Testis (tissue), 3 donors: ENCODE data around the gene PSMC3. TPM values are rescaled to one million over a fixed set of nuclear protein-coding genes. Genes with fewer than 3 reads are reported as not detected.

ENCODE experiments used
- DNase-seq: peaks from one replicate; pipeline ENCODE4 v3.0.0-alpha.2; 2019
- H3K27ac ChIP-seq, 2 donors: fragments of 200-600 bp; sonication (generic); one replicate each; pipeline ENCODE4 v1.5.1; 2019
- H3K27me3 ChIP-seq: fragments of 200-600 bp; sonication (generic); one replicate; pipeline ENCODE4 v1.5.1; 2019
- H3K36me3 ChIP-seq: fragments of 200-600 bp; sonication (generic); one replicate; pipeline ENCODE4 v1.5.1; 2017; ENCODE audit warnings: low read depth; ENCODE audit errors: missing control alignments
- H3K4me1 ChIP-seq: fragments of 200-600 bp; sonication (generic); one replicate; pipeline ENCODE4 v1.5.1; 2019
- H3K4me3 ChIP-seq, 2 donors: fragments of 200-600 bp; sonication (generic); one replicate each; pipeline ENCODE4 v1.5.1; 2017 to 2019
- H3K9me3 ChIP-seq: fragments of 200-600 bp; sonication (generic); one replicate; pipeline ENCODE4 v1.5.1; 2017
- POLR2A ChIP-seq: fragments of 450-650 bp; IDR thresholded peaks from one replicate; pipeline ENCODE4 v1.6.1; 2017; ENCODE audit warnings: antibody characterized with exemption, mild to moderate bottlenecking, moderate library complexity
- WGBS, 2 donors: methylation state at CpG; one replicate each; pipeline ENCODE4 v1.1.5; 2018; 5-methylcytosine and 5-hydroxymethylcytosine counted together
- intact Hi-C: fragments of 100-400 bp; cut with DNase I; formaldehyde crosslinking; loops from one replicate; pipeline ENCODE4 v1.15.1; 2023; ENCODE audit warnings: low total_unique reads
- polyA plus RNA-seq: library from polyadenylated mRNA; stranded (reverse); fragments of 350-450 nt; fragmentation: Illumina TruSeq; extraction: RNeasy Lipid Tissue Mini Kit (QIAGEN cat#74804); gene quantifications from one replicate; pipeline ENCODE4 v1.2.3, GENCODE V29; 2014; ENCODE audit warnings: low read depth, low replicate concordance; ENCODE audit not compliant: insufficient read depth
- total RNA-seq, 2 donors: library from RNA; depleted of rRNA; stranded (reverse); fragments of >200 nt; gene quantifications; one replicate each; pipeline ENCODE4 v1.2.3, GENCODE V29; 2016
- TF ChIP-seq, protein P1 (sequence below), 3 experiments: fragments of 450-650 bp in 2 of 3; fragments of 200-600 bp in 1 of 3; sonication (generic) in 1 of 3; IDR thresholded peaks; one replicate each; pipeline ENCODE4 v1.5.1; 2016 to 2019; ENCODE audit warnings: antibody characterized with exemption in 3 of 3, mild to moderate bottlenecking in 2 of 3, moderate library complexity in 1 of 3

Gene PSMC3
- total and polyA plus RNA-seq, 3 donors from 2014 or later = 98.1 to 228 (median 108) TPM

DNA sequence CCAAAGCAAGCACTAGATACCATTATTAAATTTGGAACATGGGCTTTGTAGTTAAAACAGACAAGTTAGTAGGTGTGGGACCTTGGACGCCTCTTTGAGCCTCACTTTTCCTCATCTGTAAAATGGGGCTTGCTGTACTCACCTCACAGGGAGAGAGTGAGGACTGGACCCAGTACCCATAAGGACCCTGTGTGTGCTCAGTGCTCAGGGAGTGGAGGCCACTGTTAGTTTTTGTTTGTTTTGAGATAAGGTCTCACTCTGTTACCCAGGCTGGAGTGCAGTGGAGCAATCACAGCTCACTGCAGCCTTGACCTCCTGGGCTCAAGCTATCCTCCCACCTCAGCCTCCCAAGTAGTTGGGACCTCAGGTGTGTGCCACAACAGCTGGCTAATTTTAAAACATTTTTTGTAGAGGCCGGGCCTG lies 13.8 kb upstream of the PSMC3 start:
- Histone ChIP-seq H3K27ac (no peak overlapping the region), H3K9me3 (no peaks in the 10 kb centered on the region), H3K36me3 (no peaks in the 10 kb centered on the region), H3K4me3 (no peak overlapping the region), H3K4me1 (peaks cover 7% of the 10 kb centered on the region), H3K27me3 (no peaks in the 10 kb centered on the region)
- WGBS, 2 donors = 70 to 90% methylated on average over 2 of the region's 2 CpGs
- TF ChIP-seq POLR2A = no peak
- TF ChIP-seq, protein P1, sequence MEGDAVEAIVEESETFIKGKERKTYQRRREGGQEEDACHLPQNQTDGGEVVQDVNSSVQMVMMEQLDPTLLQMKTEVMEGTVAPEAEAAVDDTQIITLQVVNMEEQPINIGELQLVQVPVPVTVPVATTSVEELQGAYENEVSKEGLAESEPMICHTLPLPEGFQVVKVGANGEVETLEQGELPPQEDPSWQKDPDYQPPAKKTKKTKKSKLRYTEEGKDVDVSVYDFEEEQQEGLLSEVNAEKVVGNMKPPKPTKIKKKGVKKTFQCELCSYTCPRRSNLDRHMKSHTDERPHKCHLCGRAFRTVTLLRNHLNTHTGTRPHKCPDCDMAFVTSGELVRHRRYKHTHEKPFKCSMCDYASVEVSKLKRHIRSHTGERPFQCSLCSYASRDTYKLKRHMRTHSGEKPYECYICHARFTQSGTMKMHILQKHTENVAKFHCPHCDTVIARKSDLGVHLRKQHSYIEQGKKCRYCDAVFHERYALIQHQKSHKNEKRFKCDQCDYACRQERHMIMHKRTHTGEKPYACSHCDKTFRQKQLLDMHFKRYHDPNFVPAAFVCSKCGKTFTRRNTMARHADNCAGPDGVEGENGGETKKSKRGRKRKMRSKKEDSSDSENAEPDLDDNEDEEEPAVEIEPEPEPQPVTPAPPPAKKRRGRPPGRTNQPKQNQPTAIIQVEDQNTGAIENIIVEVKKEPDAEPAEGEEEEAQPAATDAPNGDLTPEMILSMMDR (IDR thresholded peaks at IDR 0.05) = no peak
- DNase-seq = no peak
- intact Hi-C loops = no loop called here

DNA sequence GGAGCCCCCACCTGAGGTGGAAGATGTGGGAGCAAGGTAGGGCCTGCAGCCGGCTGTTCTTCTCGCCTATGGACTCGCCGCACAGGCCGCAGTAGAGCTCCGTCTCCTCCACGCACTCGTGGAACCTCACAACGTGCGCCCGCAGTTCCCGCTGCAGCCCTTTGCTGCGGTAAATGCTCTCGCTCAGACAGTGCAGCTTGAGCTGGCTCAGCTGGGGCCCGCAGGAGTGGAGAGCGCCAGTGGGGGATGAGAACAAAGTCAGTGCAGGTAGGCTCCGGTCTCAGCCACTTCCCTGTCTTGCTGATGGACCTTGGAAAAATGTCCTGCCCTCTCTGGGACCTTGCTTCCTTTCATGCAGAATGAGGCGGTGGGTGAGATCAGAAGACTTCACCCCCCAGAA lies 12.5 kb upstream of the PSMC3 start:
- TF ChIP-seq, protein P1 (IDR thresholded peaks at IDR 0.05) = no peak
- TF ChIP-seq POLR2A = no peak
- intact Hi-C loops = no loop called here
- WGBS, 2 donors = 95 to 97% methylated on average over 18 of the region's 18 CpGs

DNA sequence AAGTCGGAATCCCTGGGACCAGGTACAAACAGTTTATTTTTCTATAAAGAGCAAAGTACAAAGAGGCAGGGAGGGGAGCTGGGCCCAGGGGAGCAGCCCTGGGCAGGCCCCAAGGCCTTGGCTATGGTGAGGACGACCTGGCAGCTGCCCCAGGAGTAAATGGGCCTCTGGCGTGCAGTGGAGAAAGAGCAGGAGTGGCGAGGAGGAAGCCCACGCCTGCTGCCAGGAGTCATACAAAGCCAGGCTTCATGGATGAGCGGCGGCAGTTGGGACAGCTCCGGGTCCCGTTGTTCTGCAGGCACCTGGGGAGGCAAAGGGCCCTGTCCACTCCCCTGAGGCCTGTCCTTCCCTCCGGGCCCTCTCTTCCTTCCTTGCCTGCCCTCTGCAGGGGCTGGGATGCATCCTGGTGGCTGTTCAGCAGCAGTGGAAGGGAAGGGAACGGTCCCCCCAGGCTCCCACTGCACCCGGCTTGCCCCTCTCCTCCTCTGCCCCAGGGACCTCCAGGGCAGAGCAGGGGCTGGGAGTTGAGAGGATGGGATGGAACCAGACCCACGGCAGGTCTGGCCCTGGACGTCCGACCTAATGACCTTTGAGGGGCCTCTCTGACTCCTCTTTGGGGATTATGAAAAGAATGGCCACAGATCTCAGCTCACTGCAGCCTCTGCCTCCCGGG lies 11.6 kb upstream of the PSMC3 start:
- WGBS, 2 donors = 47 to 57% methylated on average over 7 to 16 of the region's 16 CpGs
- no peak overlapping the region for H3K27ac ChIP-seq
- peak; percentile 55 for DNase-seq

More for the DNA sequence above, 12.5 kb upstream of the PSMC3 start:
- DNase-seq = no peak
- Histone ChIP-seq H3K9me3 (no peaks in the 10 kb centered on the region), H3K27ac (no peak overlapping the region), H3K27me3 (no peaks in the 10 kb centered on the region), H3K4me3 (no peak overlapping the region), H3K36me3 (no peaks in the 10 kb centered on the region), H3K4me1 (peaks cover 17% of the 10 kb centered on the region)

DNA sequence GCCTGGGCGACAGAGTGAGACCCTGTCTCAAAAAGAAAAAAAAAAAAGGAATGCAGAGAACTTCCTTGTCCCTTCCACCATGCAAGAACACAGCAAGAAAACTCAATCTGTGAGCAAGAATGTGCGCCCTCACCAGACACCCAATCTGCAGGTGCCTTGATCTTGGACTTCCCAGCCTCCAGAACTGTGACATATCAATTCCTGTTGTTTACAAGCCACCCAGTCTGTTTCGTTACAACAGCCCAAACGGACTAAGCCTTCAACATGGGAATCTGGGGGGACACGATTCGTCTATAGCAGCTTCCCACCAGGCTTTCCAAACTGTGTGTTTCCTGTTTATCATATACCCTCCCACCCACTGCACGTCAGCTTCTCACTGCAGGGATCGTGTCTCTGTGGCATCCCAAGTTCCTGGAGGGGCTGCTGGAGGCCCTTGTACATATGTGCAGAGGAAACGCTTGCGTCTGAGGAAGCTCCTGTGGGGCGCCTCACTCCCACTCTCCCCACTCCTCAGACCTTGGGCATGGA lies 11.0 kb upstream of the PSMC3 start:
- TF ChIP-seq, protein P1 (IDR thresholded peaks at IDR 0.05) = no peak
- no peak for TF ChIP-seq POLR2A
- no peak overlapping the region for H3K27ac ChIP-seq
- DNase-seq = no peak
- 60 to 67% methylated on average over 9 to 11 of the region's 11 CpGs for WGBS, 2 donors
- no peaks in the 10 kb centered on the region for H3K27me3 ChIP-seq
- intact Hi-C loops = no loop called here
- H3K4me3 ChIP-seq = no peak overlapping the region
- H3K4me1 ChIP-seq = peaks cover 17% of the 10 kb centered on the region
- no peaks in the 10 kb centered on the region for H3K36me3 ChIP-seq
- no peaks in the 10 kb centered on the region for H3K9me3 ChIP-seq

More for the DNA sequence above, 11.6 kb upstream of the PSMC3 start:
- Histone ChIP-seq H3K4me1 (peaks cover 17% of the 10 kb centered on the region), H3K36me3 (no peaks in the 10 kb centered on the region), H3K9me3 (no peaks in the 10 kb centered on the region), H3K4me3 (no peak overlapping the region), H3K27me3 (no peaks in the 10 kb centered on the region)
- intact Hi-C loops = no loop called here
- no peak for TF ChIP-seq POLR2A
- TF ChIP-seq, protein P1 (IDR thresholded peaks at IDR 0.05) = no peak

DNA sequence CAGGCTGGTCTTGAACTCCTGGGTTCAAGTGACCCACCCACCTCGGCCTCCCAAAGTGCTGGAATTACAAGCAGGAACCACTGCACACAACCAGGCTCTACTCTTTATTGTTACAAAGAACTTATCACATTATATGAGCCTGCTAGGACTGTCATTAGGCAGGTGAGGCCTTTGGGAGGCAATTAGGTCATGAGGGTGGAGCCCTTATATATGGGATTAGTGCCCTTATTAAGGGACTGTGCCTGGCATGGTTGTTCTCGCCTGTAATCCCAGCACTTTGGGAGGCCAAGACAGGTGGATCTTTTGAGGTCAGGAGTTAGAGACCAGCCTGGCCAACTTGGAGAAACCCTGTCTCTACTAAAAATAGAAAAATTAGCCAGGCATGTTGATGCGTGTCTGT lies 10.5 kb upstream of the PSMC3 start:
- Histone ChIP-seq H3K36me3 (no peaks in the 10 kb centered on the region), H3K4me1 (peaks cover 17% of the 10 kb centered on the region), H3K27me3 (no peaks in the 10 kb centered on the region), H3K4me3 (no peak overlapping the region), H3K27ac (no peak overlapping the region), H3K9me3 (no peaks in the 10 kb centered on the region)
- intact Hi-C loops = no loop called here
- TF ChIP-seq, protein P1 (IDR thresholded peaks at IDR 0.05) = no peak
- TF ChIP-seq POLR2A = no peak
- no peak for DNase-seq
- WGBS, 2 donors = 96 to 100% methylated on average over 3 of the region's 3 CpGs
